Tibial nerve (tissue), 4 donors: ENCODE data around the gene SIAH3.

ENCODE experiments used
- CTCF ChIP-seq, 5 experiments: fragments of 200-600 bp in 3 of 5; fragments of 450-650 bp in 2 of 5; sonication (generic) in 3 of 5; IDR thresholded peaks; one replicate each; pipeline ENCODE4 v1.5.1; 2016 to 2019; ENCODE audit warnings: antibody characterized with exemption in 5 of 5, mild to moderate bottlenecking in 3 of 5, moderate library complexity in 2 of 5
- EP300 ChIP-seq, 2 donors: sonication (generic); formaldehyde crosslinking; IDR thresholded peaks; one replicate each; pipeline ENCODE4 v1.6.1; 2017; ENCODE audit warnings: antibody characterized with exemption in 2 of 2, mild to moderate bottlenecking in 1 of 2
- POLR2A ChIP-seq, 2 donors: fragments of 450-650 bp; IDR thresholded peaks; one replicate each; pipeline ENCODE4 v1.6.1; 2017; ENCODE audit warnings: antibody characterized with exemption in 2 of 2, mild to moderate bottlenecking in 2 of 2, moderate library complexity in 2 of 2

- TF ChIP-seq CTCF (IDR thresholded peaks at IDR 0.05) = no peak
- TF ChIP-seq POLR2A (IDR thresholded peaks at IDR 0.05) = no peak
- TF ChIP-seq EP300 (IDR thresholded peaks at IDR 0.05) = no peak
Observed at GRCh38 chr13:45811891-45812694, 39.5 kb downstream of the SIAH3 start.
